MM.1S (cell line): ENCODE measurements around the gene EPHA6.

Source experiments
- CTCF ChIP-seq: fragments of 300-600 bp; sonication (generic); IDR thresholded peaks from 2 replicates; pipeline ENCODE4 v1.5.1; 2016; ENCODE audit warnings: antibody characterized with exemption, low read length, mixed read lengths
- EZH2 ChIP-seq: fragments of 300-600 bp; sonication (generic); optimal IDR thresholded peaks from 2 replicates; pipeline ENCODE3; 2017; ENCODE audit warnings: low read depth, mild to moderate bottlenecking, antibody characterized with exemption, low read length, mixed read lengths
- EZH2phosphoT487 ChIP-seq: fragments of 300-600 bp; sonication (generic); IDR thresholded peaks from 2 replicates; pipeline ENCODE4 v1.6.1; 2018; ENCODE audit warnings: antibody characterized with exemption, low read length

GRCh38 chr3:97360804-97361203 is 546.4 kb downstream of the EPHA6 start:
- TF ChIP-seq CTCF = no peak
- no peak for TF ChIP-seq EZH2
- TF ChIP-seq EZH2phosphoT487 = no peak
